HepG2 (cell line): Measurements from ENCODE around the gene ANO6. TPM values are rescaled to one million over a fixed set of nuclear protein-coding genes. Genes with fewer than 3 reads are reported as not detected.

Experiments
- E2F1 ChIP-seq: sonication (generic); formaldehyde crosslinking; IDR thresholded peaks from 2 replicates; pipeline ENCODE4 v1.5.0; 2020; ENCODE audit warnings: missing genetic modification reagents
- KLF11 ChIP-seq: IDR thresholded peaks from 2 replicates; pipeline ENCODE4 v1.6.1; 2016; ENCODE audit warnings: missing compliant biosample characterization
- MATR3 ChIP-seq: sonication (generic); formaldehyde crosslinking; IDR thresholded peaks from 2 replicates; pipeline ENCODE4 v1.4.0; 2020; ENCODE audit warnings: missing genetic modification reagents
- MAZ ChIP-seq, 2 experiments: sonication (generic) in 1 of 2; formaldehyde crosslinking in 1 of 2; IDR thresholded peaks; 2 replicates each; pipeline versions ENCODE4 v1.5.0 to v1.6.1; 2012 to 2020; ENCODE audit warnings: low read depth in 2 of 2, mild to moderate bottlenecking in 2 of 2, borderline replicate concordance in 1 of 2, improper control_type of control experiment in 1 of 2, low read length in 1 of 2, missing genetic modification reagents in 1 of 2, moderate library complexity in 1 of 2
- PRDM10 ChIP-seq: sonication (generic); formaldehyde crosslinking; IDR thresholded peaks from 2 replicates; pipeline ENCODE4 v1.4.0; 2020; ENCODE audit warnings: low read depth, missing genetic modification reagents
- SCMH1 ChIP-seq: sonication (generic); formaldehyde crosslinking; IDR thresholded peaks from 2 replicates; pipeline ENCODE4 v1.9.0; 2021; ENCODE audit warnings: missing genetic modification reagents, mild to moderate bottlenecking, borderline replicate concordance
- SSRP1 ChIP-seq: IDR thresholded peaks from 2 replicates; pipeline ENCODE4 v1.6.1; 2016; ENCODE audit warnings: control low read depth
- ZBTB7B ChIP-seq: sonication (generic); formaldehyde crosslinking; IDR thresholded peaks from 2 replicates; pipeline ENCODE4 v1.4.0; 2020; ENCODE audit warnings: missing genetic modification reagents
- ZKSCAN5 ChIP-seq: sonication (generic); formaldehyde crosslinking; IDR thresholded peaks from 2 replicates; pipeline ENCODE4 v1.5.1; 2020; ENCODE audit warnings: mild to moderate bottlenecking, missing genetic modification reagents
- ZNF670 ChIP-seq: sonication (generic); formaldehyde crosslinking; IDR thresholded peaks from 2 replicates; pipeline ENCODE4 v1.8.0; 2022; ENCODE audit warnings: mild to moderate bottlenecking, missing genetic modification reagents, borderline replicate concordance
- ZNF766 ChIP-seq: sonication (generic); formaldehyde crosslinking; IDR thresholded peaks from 2 replicates; pipeline ENCODE4 v1.5.0; 2020; ENCODE audit warnings: missing genetic modification reagents, borderline replicate concordance
- polyA plus RNA-seq, 8 experiments: library from polyadenylated mRNA; depleted of rRNA in 3 of 8; stranded (reverse) in 7 of 8; unstranded in 1 of 8; fragments of >200 nt; fragmentation: Illumina TruSeq in 4 of 8; extraction: Trizol in 4 of 8; gene quantifications; 2 replicates each; pipeline versions ENCODE4 v1.2.1 to v1.2.3, GENCODE V29; 2011 to 2016; ENCODE audit warnings: low read depth in 4 of 8, missing spikeins in 1 of 8, mixed read lengths in 1 of 8; ENCODE audit not compliant: insufficient read depth in 1 of 8
- total RNA-seq, 5 experiments: library from RNA; depleted of rRNA; stranded (reverse); fragments of >200 nt; fragmentation: Illumina TruSeq; extraction: Trizol; gene quantifications; 2 replicates each; pipeline ENCODE4 v1.2.3, GENCODE V29; 2016; ENCODE audit warnings: low read depth in 1 of 5

The ANO6 gene
- total and polyA plus RNA-seq, 2 of the 13 experiments (the other 11 are each of a cell fraction or from before 2014, with no cell fraction given), result 37.8 to 57.1 TPM

GRCh38 chr12:45354399-45354798 is 138.5 kb downstream of the ANO6 start (continued):
- TF ChIP-seq PRDM10 (CRISPR knock-in tag) (no peak), MAZ (IDR thresholded peaks at IDR 0.05; ENCODE audit: borderline replicate concordance, low read depth, low read length) (no peak), MAZ (CRISPR knock-in tag; IDR thresholded peaks at IDR 0.05; ENCODE audit: low read depth) (no peak), ZBTB7B (CRISPR knock-in tag) (no peak), SCMH1 (CRISPR knock-in tag) (no peak), SSRP1 (CRISPR knock-in tag) (no peak), ZNF670 (CRISPR knock-in tag) (no peak), E2F1 (CRISPR knock-in tag) (no peak), ZKSCAN5 (CRISPR knock-in tag) (no peak), MATR3 (CRISPR knock-in tag) (no peak), ZNF766 (CRISPR knock-in tag) (no peak), KLF11 (CRISPR knock-in tag) (no peak)
